ENCODE results near the gene SCYGR2.

SCYGR2 gene

DNA sequence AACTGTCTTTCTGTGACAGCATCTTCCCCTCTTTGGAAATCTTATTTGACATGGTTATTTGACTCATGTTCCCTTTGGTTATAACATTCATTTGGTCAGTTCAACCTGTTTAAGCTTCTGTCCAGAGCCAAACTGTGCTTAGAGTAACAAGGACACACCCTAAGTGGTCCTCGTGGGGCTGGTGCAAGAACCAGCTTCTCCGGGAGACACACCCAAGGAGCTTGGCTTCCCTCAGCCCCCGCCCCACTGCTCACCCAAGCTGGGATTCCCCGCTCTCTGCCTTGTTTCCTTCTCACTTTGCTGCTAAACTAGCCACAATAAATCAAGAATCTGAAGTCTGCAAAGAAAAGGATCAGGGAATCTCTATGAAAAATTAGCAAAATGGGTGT is 14.6 kb downstream of the SCYGR2 start:
- no peak for DNase-seq

GRCh38 chr2:227614246-227614645 is 15.6 kb downstream of the SCYGR2 start:
- no peak for DNase-seq

DNA sequence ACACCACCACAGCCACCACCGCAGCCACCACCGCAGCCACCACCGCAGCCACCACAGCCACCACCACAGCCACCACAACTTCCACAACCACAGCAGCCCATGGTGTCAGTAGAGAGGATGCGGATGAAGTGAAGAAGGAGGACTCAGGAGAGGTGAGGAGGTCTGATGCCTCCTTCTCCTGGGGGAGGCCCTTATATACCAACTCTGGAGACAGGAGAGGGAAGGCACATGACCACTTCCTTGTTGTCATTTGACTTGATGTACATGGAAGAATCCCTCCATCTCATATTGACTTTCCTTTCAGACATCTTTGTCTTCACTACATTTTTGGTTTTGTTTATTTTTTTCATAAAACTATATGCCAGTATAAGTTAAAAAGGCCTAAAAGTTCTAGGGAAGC is 16.0 kb downstream of the SCYGR2 start, which contains the start of gene SCYGR3:
Gene SCYGR3, minus strand, starts transcription at position 101 of the 400 bp plus-strand sequence. Its CDS starts 0 bp downstream, at position 101.
- DNase-seq, result no peak

GRCh38 chr2:227615181-227615580 is 16.5 kb downstream of the SCYGR2 start:
- DNase-seq, result no peak

GRCh38 chr2:227615906-227616305 is 17.2 kb downstream of the SCYGR2 start:
- DNase-seq, result no peak

GRCh38 chr2:227616631-227617030 is 17.9 kb downstream of the SCYGR2 start:
- no peak for DNase-seq

DNA sequence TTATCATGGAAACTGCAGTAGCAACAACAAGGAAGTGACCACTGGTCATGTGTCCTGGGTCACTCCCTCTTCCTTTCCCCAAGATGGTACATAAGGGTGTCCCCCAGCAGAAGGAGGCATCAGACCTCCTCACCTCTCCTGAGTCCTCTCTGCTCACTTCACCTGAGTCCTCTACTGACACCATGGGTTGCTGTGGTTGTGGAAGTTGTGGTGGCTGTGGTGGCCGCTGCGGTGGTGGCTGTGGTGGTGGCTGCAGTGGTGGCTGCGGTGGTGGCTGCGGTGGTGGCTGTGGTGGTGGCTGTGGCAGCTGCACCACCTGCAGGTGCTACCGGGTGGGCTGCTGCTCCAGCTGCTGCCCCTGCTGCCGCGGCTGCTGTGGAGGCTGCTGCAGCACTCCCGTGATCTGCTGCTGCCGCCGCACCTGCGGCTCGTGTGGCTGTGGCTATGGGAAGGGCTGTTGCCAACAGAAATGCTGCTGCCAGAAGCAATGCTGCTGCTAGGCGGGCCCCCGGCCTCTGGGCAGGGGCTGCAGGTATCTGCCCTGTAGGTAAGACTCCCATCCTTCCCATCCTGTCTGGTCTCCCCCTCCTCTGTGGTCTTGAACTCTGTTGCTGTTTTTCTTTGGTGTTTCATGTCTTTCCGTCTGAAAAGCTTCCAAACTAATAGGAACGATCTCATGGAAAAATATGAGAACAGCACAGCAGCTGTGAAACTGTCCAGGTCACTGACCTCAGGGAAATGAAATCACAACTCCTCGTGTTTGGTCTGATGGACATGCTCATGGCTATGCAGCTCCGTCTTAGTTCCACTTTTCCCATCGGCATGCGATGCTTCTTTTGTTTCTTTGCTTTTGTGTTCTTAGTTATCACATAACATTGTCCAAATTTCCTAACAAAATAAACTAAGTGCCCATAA is 18.9 kb downstream of the SCYGR2 start, which contains the start of gene SCYGR4:
Gene SCYGR4, plus strand, starts transcription at position 183 of the 915 bp plus-strand sequence. Its CDS starts 0 bp downstream, at position 183.
- no peak for DNase-seq

- DNase-seq, result no peak
Observed at GRCh38 chr2:227623226-227623625, 24.5 kb downstream of the SCYGR2 start.

GRCh38 chr2:227625420-227625819 is 26.7 kb downstream of the SCYGR2 start:
- DNase-seq, result no peak

DNA sequence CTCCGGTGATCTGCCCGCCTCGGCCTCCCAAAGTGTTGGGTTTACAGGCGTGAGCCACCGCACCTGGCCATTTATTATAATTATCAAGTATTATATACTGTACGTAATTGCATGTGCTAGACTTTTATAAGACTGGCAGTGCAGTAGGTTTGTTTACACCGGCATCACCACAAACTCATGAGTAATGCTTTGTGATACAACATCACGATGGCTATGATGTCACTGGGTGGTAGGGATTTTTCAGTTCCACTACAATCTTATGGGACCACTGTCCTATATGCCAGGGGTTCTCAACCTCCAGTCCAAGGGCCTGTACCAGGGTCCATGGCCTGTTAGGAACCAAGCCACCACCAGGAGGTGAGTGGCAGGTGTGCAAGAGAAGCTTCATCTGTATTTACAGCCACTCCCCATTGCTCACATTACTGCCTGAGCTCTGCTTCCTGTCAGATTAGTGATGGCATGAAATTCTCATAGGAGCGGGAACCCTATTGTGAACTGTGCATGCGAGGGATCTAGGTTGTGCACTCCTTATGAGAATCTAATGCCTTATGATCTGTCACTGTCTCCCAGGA is 28.0 kb downstream of the SCYGR2 start:
- no peak for DNase-seq

GRCh38 chr2:227627769-227628168 is 29.1 kb downstream of the SCYGR2 start:
- no peak for DNase-seq

GRCh38 chr2:227629435-227629834 is 30.7 kb downstream of the SCYGR2 start:
- DNase-seq, result no peak

GRCh38 chr2:227630322-227630721 is 31.6 kb downstream of the SCYGR2 start:
- no peak for DNase-seq

DNA sequence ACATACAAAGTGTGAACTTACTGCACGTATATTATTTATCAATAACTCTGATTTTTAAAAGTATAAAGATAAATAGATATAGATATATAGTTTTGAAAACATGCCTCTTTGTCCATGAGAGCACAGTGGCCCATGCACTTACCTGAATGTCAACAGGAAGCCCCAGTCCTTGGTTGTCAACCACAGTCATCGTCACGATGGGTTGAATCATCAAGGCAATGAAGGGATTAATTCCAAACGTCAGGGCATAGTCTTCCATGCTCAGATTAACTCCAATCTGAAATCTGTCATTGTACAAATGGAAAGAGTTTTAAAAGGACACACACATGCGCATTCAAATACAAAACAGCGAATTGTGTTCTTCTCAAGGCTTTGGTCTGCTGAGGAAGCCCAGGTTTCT is 34.1 kb downstream of the SCYGR2 start:
- DNase-seq, result no peak

GRCh38 chr2:227634201-227634600 is 35.5 kb downstream of the SCYGR2 start:
- DNase-seq, result no peak

- DNase-seq, result no peak
Observed at GRCh38 chr2:227642656-227643055, 44.0 kb downstream of the SCYGR2 start.

GRCh38 chr2:227643990-227644551 is 45.4 kb downstream of the SCYGR2 start:
- no peak for DNase-seq

Measured in SHP77 (cell line).